ENCODE results near the gene SLC4A1AP. TPM values are rescaled to one million over a fixed set of nuclear protein-coding genes. Genes with fewer than 3 reads are reported as not detected.

Gene SLC4A1AP
- total and polyA plus RNA-seq, 2 donors (not counting 1 experiment from before 2014, with no cell fraction given): 8.9 to 23.1 TPM

DNA sequence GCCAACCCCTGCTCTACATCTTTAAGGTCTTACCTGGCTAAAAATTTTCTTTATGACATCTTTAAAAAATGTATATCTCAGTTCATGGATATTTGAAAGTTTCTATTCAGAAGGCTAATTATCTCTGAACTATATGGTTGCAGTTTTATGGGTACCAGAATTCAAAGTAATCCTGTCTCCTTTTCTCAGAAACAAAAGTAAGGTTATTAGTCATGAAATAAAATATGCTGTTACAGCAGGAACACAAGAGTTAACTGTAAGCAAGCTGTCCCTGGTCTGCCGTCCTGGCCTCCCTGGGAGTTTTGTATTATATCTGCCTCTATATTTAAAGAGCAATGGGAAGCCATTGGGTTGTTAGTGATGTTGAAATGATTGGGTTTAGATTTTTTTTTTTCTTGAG lies 34.0 kb downstream of the SLC4A1AP start:
- Mint-ChIP-seq H3K4me3 (no peak overlapping the region), H3K9me3 (ENCODE audit: insufficient read depth) (no peaks in the 10 kb centered on the region), H3K27ac (no peak overlapping the region), H3K27me3 (no peaks in the 10 kb centered on the region), H3K4me1 (no peaks in the 10 kb centered on the region)
- H3K9ac ChIP-seq (ENCODE audit: low read length): no peak overlapping the region
- H3K4me3 ChIP-seq (ENCODE audit: control extremely low read depth in 1 of 5, extremely low read depth in 1 of 5, insufficient read depth in 1 of 5, low read depth in 2 of 5, low read length in 4 of 5): no peak overlapping the region
- H3K4me1 ChIP-seq (ENCODE audit: control insufficient read depth in 2 of 2, insufficient read depth in 2 of 2, low read length in 2 of 2): no peaks in the 10 kb centered on the region
- intact Hi-C loops (cut with micrococcal nuclease): no loop called here
- no peak overlapping the region for H3K27ac ChIP-seq (ENCODE audit: low read length in 2 of 2)
- H3K27me3 ChIP-seq (replicated peaks in 1 of 4; ENCODE audit: control extremely low read depth in 1 of 4, control insufficient read depth in 3 of 4, insufficient read depth in 4 of 4, low read length in 3 of 4): no peaks in the 10 kb centered on the region
- TF ChIP-seq CTCF (IDR thresholded peaks at IDR 0.05) (no peak), EZH2 (IDR thresholded peaks at IDR 0.05; ENCODE audit: borderline replicate concordance, insufficient read depth, low read depth, low read length, poor library complexity, severe bottlenecking) (no peak)
- 100% methylated on average over 1 of the region's 1 CpG for WGBS (ENCODE audit: insufficient coverage)
- no peaks in the 10 kb centered on the region for H4K20me1 ChIP-seq (ENCODE audit: control insufficient read depth, insufficient read depth, low read length, poor library complexity, severe bottlenecking)
- POLR2A ChIA-PET: no interaction called here
- ATAC-seq (ENCODE audit: low read depth) (no peak), DNase-seq (no peak)
- no peaks in the 10 kb centered on the region for H3K9me3 ChIP-seq (ENCODE audit: control extremely low read depth in 1 of 3, control insufficient read depth in 2 of 3, insufficient read depth in 1 of 3, low read length in 2 of 3)
- no peak overlapping the region for H3K4me2 ChIP-seq (replicated peaks; ENCODE audit: low read depth, low read length, poor library complexity, severe bottlenecking)
- H3K36me3 ChIP-seq (replicated peaks in 1 of 2; ENCODE audit: control extremely low read depth in 1 of 2, control insufficient read depth in 1 of 2, extremely low read depth in 1 of 2, insufficient read depth in 2 of 2, low read length in 1 of 2): peaks cover 14 to 43% of the 10 kb centered on the region in 2 experiments
- no peak overlapping the region for H2AFZ ChIP-seq (ENCODE audit: insufficient read depth, low read depth, low read length, poor library complexity, severe bottlenecking)
- no peaks in the 10 kb centered on the region for H3K79me2 ChIP-seq (ENCODE audit: control insufficient read depth, insufficient read depth, low read length)
- CTCF ChIA-PET: no interaction called here

DNA sequence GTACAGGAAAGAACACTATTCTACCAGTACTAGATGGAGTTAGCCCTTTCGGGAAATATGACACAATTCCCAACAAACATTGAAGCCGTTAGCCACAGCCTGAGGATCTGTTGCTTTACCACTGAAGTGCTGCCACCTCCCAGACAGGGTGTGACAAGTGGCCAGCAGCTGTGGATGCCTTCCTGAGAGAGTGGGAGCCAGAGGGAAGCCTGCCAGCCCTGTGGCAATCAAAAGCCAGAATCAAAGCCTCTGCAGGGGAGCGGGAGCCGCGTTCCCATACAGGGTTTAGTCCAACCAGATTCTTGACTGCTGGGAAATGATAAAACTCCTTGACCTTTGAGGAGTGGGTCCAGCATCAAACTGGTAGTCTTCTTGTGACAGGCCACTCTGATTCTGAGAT lies 38.0 kb downstream of the SLC4A1AP start:
- intact Hi-C loops (cut with micrococcal nuclease): loop anchor here (5.0 kb wide), 1 partner anchor 711 kb away; no protein-coding TSS in a partner anchor
- Mint-ChIP-seq H3K9me3 (ENCODE audit: insufficient read depth) (no peaks in the 10 kb centered on the region), H3K27me3 (peaks cover 4% of the 10 kb centered on the region), H3K4me3 (no peak overlapping the region), H3K27ac (no peak overlapping the region), H3K4me1 (peaks cover 4% of the 10 kb centered on the region)
- ATAC-seq (ENCODE audit: low read depth): no peak
- Histone ChIP-seq H3K4me2 (replicated peaks; ENCODE audit: low read depth, low read length, poor library complexity, severe bottlenecking) (no peak overlapping the region), H3K27ac (ENCODE audit: low read length in 2 of 2) (no peak overlapping the region), H4K20me1 (ENCODE audit: control insufficient read depth, insufficient read depth, low read length, poor library complexity, severe bottlenecking) (no peaks in the 10 kb centered on the region), H3K79me2 (ENCODE audit: control insufficient read depth, insufficient read depth, low read length) (no peaks in the 10 kb centered on the region), H3K9ac (ENCODE audit: low read length) (no peak overlapping the region), H3K4me3 (ENCODE audit: control extremely low read depth in 1 of 5, extremely low read depth in 1 of 5, insufficient read depth in 1 of 5, low read depth in 2 of 5, low read length in 4 of 5) (no peak overlapping the region), H2AFZ (ENCODE audit: insufficient read depth, low read depth, low read length, poor library complexity, severe bottlenecking) (no peak overlapping the region), H3K9me3 (ENCODE audit: control extremely low read depth in 1 of 3, control insufficient read depth in 2 of 3, insufficient read depth in 1 of 3, low read length in 2 of 3) (no peaks in the 10 kb centered on the region), H3K36me3 (replicated peaks in 1 of 2; ENCODE audit: control extremely low read depth in 1 of 2, control insufficient read depth in 1 of 2, extremely low read depth in 1 of 2, insufficient read depth in 2 of 2, low read length in 1 of 2) (peaks cover 0 to 12% of the 10 kb centered on the region in 2 experiments), H3K4me1 (ENCODE audit: control insufficient read depth in 2 of 2, insufficient read depth in 2 of 2, low read length in 2 of 2) (no peaks in the 10 kb centered on the region), H3K27me3 (replicated peaks in 1 of 4; ENCODE audit: control extremely low read depth in 1 of 4, control insufficient read depth in 3 of 4, insufficient read depth in 4 of 4, low read length in 3 of 4) (no peaks in the 10 kb centered on the region)
- DNase-seq: no peak
- no peak for TF ChIP-seq EZH2 (IDR thresholded peaks at IDR 0.05; ENCODE audit: borderline replicate concordance, insufficient read depth, low read depth, low read length, poor library complexity, severe bottlenecking)
- ChIA-PET POLR2A (no interaction called here), CTCF (no interaction called here)
- 97% methylated on average over 3 of the region's 5 CpGs for WGBS (ENCODE audit: insufficient coverage)
